HepG2 (cell line): Measurements from ENCODE around the gene EPHA4. TPM values are rescaled to one million over a fixed set of nuclear protein-coding genes. Genes with fewer than 3 reads are reported as not detected.

ENCODE experiments used
- ATAC-seq: fragments of 200-7000 bp; cut with Tn5 transposase; 3 replicates; pipeline ENCODE4 v1.9.1; 2020; ENCODE audit warnings: mild to moderate bottlenecking, moderate library complexity
- BruUV-seq: library from RNA; stranded (reverse); fragments of 400-500 nt; replicated peaks from 2 replicates; lab custom pipeline; 2021; lab: Mats Ljungman, UMichigan
- CTCF ChIA-PET: fragments of 300-600 bp; formaldehyde crosslinking; extraction: SDS; loops from one replicate; lab custom pipeline; 2021; ENCODE audit warnings: low total read pairs, inconsistent platforms, low intra/inter-chr PET ratio; lab: Yijun Ruan, JAX
- POLR2A ChIA-PET: fragments of 350-600 bp; sonication (Branson Sonifier 250); formaldehyde crosslinking; loops from one replicate; lab custom pipeline; 2020; ENCODE audit warnings: antibody characterized with exemption, inconsistent platforms; lab: Yijun Ruan, JAX
- DNase-seq: peaks from one replicate; pipeline ENCODE4 v3.0.0-alpha.2; 2015; ENCODE audit warnings: low spot score
- FAIRE-seq: peaks from 3 replicates; lab custom pipeline; 2011; peaks lifted over from hg19 to GRCh38; lab: Jason Lieb, UNC
- H2AFZ ChIP-seq: one replicate; pipeline ENCODE4 v1.6.1; 2011; ENCODE audit warnings: low read length, inconsistent platforms
- H3K27ac ChIP-seq: fragments of 300-600 bp; 3 replicates; pipeline ENCODE4 v1.8.0; 2011; ENCODE audit warnings: mixed run types, mild to moderate bottlenecking, mixed read lengths, low read length, inconsistent platforms; ENCODE audit not compliant: insufficient read depth; ENCODE audit errors: extremely low read length
- H3K27me3 ChIP-seq, 2 experiments: fragments of 200-600 bp in 1 of 2; 2 replicates in 1 of 2; 3 replicates in 1 of 2; pipeline versions ENCODE4 v1.6.0 to v1.8.0; 2011; ENCODE audit warnings: low read length in 2 of 2, mild to moderate bottlenecking in 2 of 2, moderate library complexity in 2 of 2, inconsistent platforms in 1 of 2; ENCODE audit not compliant: insufficient read depth in 2 of 2, control insufficient read depth in 1 of 2
- H3K36me3 ChIP-seq, 2 experiments: fragments of 200-600 bp in 1 of 2; replicated peaks in 1 of 2; 2 replicates in 1 of 2; 3 replicates in 1 of 2; pipeline versions ENCODE4 v1.5.1 to v1.8.0; 2011; ENCODE audit warnings: low read length in 2 of 2, inconsistent platforms in 1 of 2; ENCODE audit not compliant: insufficient read depth in 2 of 2, control insufficient read depth in 1 of 2
- H3K4me1 ChIP-seq: 2 replicates; pipeline ENCODE4 v1.5.1; 2012; ENCODE audit warnings: low read length, inconsistent platforms; ENCODE audit not compliant: insufficient read depth
- H3K4me2 ChIP-seq: 2 replicates; pipeline ENCODE4 v1.6.0; 2011; ENCODE audit warnings: low read depth, low read length, inconsistent platforms
- H3K4me3 ChIP-seq, 3 experiments: fragments of 200-600 bp in 1 of 3; sonication (generic), shearing (Covaris generic) in 1 of 3; replicated peaks in 1 of 3; 2 replicates each; pipeline ENCODE4 v1.5.1; 2011 to 2016; ENCODE audit warnings: low read length in 3 of 3, inconsistent platforms in 2 of 3, low read depth in 2 of 3, mild to moderate bottlenecking in 2 of 3, control low read depth in 1 of 3, mixed read lengths in 1 of 3; ENCODE audit not compliant: insufficient read depth in 1 of 3
- H3K79me2 ChIP-seq: one replicate; pipeline ENCODE4 v1.6.1; 2011; ENCODE audit warnings: low read length, inconsistent platforms; ENCODE audit not compliant: insufficient read depth
- H3K9ac ChIP-seq: 2 replicates; pipeline ENCODE4 v1.6.0; 2011; ENCODE audit warnings: mild to moderate bottlenecking, low read depth, low read length, inconsistent platforms; ENCODE audit not compliant: insufficient read depth
- H3K9me3 ChIP-seq: 2 replicates; pipeline ENCODE4 v1.5.1; 2012; ENCODE audit warnings: mild to moderate bottlenecking, low read length
- H4K20me1 ChIP-seq: 2 replicates; pipeline ENCODE4 v1.6.0; 2011; ENCODE audit warnings: inconsistent platforms, mild to moderate bottlenecking, low read length, moderate library complexity; ENCODE audit not compliant: insufficient read depth
- ATF5 ChIP-seq: sonication (generic); formaldehyde crosslinking; IDR thresholded peaks from 2 replicates; pipeline ENCODE4 v1.4.0; 2020; ENCODE audit warnings: mild to moderate bottlenecking, low read depth, missing genetic modification reagents
- CTCF ChIP-seq: sonication (generic); formaldehyde crosslinking; IDR thresholded peaks from 2 replicates; pipeline ENCODE4 v1.5.0; 2020; ENCODE audit warnings: mild to moderate bottlenecking, missing genetic modification reagents, moderate library complexity
- GLI4 ChIP-seq: sonication (generic); formaldehyde crosslinking; IDR thresholded peaks from 2 replicates; pipeline ENCODE4 v1.5.1; 2020; ENCODE audit warnings: missing genetic modification reagents, mild to moderate bottlenecking, moderate library complexity, borderline replicate concordance
- HNRNPUL1 ChIP-seq: fragments of 200-400 bp; formaldehyde crosslinking; IDR thresholded peaks from 2 replicates; pipeline ENCODE4 v1.6.1; 2017; ENCODE audit warnings: low read depth, mild to moderate bottlenecking, low read length, moderate library complexity
- ISX ChIP-seq: sonication (generic); formaldehyde crosslinking; conservative IDR thresholded peaks from 2 replicates; pipeline ENCODE4 v1.5.0; 2020; ENCODE audit warnings: missing genetic modification reagents
- PITX1 ChIP-seq: sonication (generic); formaldehyde crosslinking; IDR thresholded peaks from 2 replicates; pipeline ENCODE4 v1.5.1; 2020; ENCODE audit warnings: mild to moderate bottlenecking, missing genetic modification reagents
- POGZ ChIP-seq: sonication (generic); formaldehyde crosslinking; IDR thresholded peaks from 2 replicates; pipeline ENCODE4 v1.4.0; 2020; ENCODE audit warnings: mild to moderate bottlenecking, missing genetic modification reagents
- TEAD2 ChIP-seq: sonication (generic); formaldehyde crosslinking; IDR thresholded peaks from 2 replicates; pipeline ENCODE4 v1.9.0; 2021; ENCODE audit warnings: missing genetic modification reagents
- whole genome bisulfite sequencing: methylation state at CpG from one replicate; pipeline ENCODE4 v1.1.6; 2017; ENCODE audit warnings: low lambda C conversion rate; 5-methylcytosine and 5-hydroxymethylcytosine counted together
- in situ Hi-C: cut with HindIII; loops from 2 replicates; pipeline ENCODE4 v1.10.0; 2017; ENCODE audit warnings: low pct_unique_long_range_greater_than_20kb; ENCODE audit not compliant: extremely low pct_ligation_motif_present
- intact Hi-C: fragments of 100-400 bp; cut with micrococcal nuclease; formaldehyde crosslinking; loops from one replicate; pipeline ENCODE4 v1.10.0; 2022; ENCODE audit not compliant: unreplicated experiment
- polyA plus RNA-seq, 8 experiments: library from polyadenylated mRNA; depleted of rRNA in 3 of 8; stranded (reverse) in 7 of 8; unstranded in 1 of 8; fragments of >200 nt; fragmentation: Illumina TruSeq in 4 of 8; extraction: Trizol in 4 of 8; gene quantifications; 2 replicates each; pipeline versions ENCODE4 v1.2.1 to v1.2.3, GENCODE V29; 2011 to 2016; ENCODE audit warnings: low read depth in 4 of 8, missing spikeins in 1 of 8, mixed read lengths in 1 of 8; ENCODE audit not compliant: insufficient read depth in 1 of 8
- total RNA-seq, 5 experiments: library from RNA; depleted of rRNA; stranded (reverse); fragments of >200 nt; fragmentation: Illumina TruSeq; extraction: Trizol; gene quantifications; 2 replicates each; pipeline ENCODE4 v1.2.3, GENCODE V29; 2016; ENCODE audit warnings: low read depth in 1 of 5
- TF ChIP-seq, protein P1 (sequence below), 2 experiments: sonication (generic) in 1 of 2; formaldehyde crosslinking in 1 of 2; IDR thresholded peaks; 2 replicates each; pipeline versions ENCODE4 v1.5.1 to v1.6.1; 2011 to 2020; ENCODE audit warnings: borderline replicate concordance in 1 of 2, low read depth in 1 of 2, low read length in 1 of 2, mild to moderate bottlenecking in 1 of 2, missing genetic modification reagents in 1 of 2, moderate library complexity in 1 of 2
- TF ChIP-seq, protein P2 (sequence below): sonication (generic); formaldehyde crosslinking; IDR thresholded peaks from 2 replicates; pipeline ENCODE4 v1.5.1; 2020; ENCODE audit warnings: mild to moderate bottlenecking, missing genetic modification reagents, borderline replicate concordance
- TF ChIP-seq, protein P3 (sequence below): sonication (generic); formaldehyde crosslinking; IDR thresholded peaks from 2 replicates; pipeline ENCODE4 v1.4.0; 2020; ENCODE audit warnings: missing genetic modification reagents, borderline replicate concordance

The EPHA4 gene
- total and polyA plus RNA-seq, 2 of the 13 experiments (the other 11 are each of a cell fraction or from before 2014, with no cell fraction given), result not detected

DNA sequence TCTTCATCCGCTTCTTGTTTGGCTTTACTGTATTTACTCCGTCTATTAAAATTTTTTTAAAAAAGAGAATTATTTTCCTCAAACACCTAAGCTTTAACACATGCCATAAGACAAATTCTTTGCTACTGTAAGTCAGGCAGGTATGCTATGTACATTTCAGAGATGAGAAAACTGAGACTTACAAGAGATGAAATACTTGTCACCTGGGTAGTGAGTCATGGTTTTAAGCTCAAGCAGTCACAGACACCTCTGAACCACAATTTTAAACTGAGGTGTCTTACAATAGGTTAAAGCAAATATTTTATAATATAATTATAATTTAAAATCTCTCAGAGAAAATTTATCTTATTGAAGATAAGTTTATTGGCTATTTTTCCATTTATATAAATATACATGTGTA is 126.0 kb downstream of the EPHA4 start:
- Histone ChIP-seq H3K4me3 (no peak overlapping the region), H2AFZ (no peak overlapping the region), H3K4me1 (no peaks in the 10 kb centered on the region), H3K4me2 (no peak overlapping the region), H3K27me3 (0 out of 5 replicates have a peak, but pooled peaks cover 0 to 3% of the 10 kb centered on the region in 2 experiments), H3K9ac (no peak overlapping the region), H3K79me2 (no peaks in the 10 kb centered on the region), H3K36me3 (no peaks in the 10 kb centered on the region), H3K27ac (no peak overlapping the region), H4K20me1 (no peaks in the 10 kb centered on the region), H3K9me3 (no peaks in the 10 kb centered on the region)
- CTCF ChIA-PET, result no interaction called here
- POLR2A ChIA-PET, result no interaction called here
- FAIRE-seq (no peak), DNase-seq (no peak), ATAC-seq (no peak)
- WGBS, result 69% methylated on average over 2 of the region's 2 CpGs
- intact Hi-C loops (no loop called here), in situ Hi-C loops (no loop called here)
- BruUV-seq, result no TSS peak
- TF ChIP-seq PITX1 (CRISPR knock-in tag) (no peak), ATF5 (CRISPR knock-in tag) (no peak), GLI4 (CRISPR knock-in tag) (no peak), ISX (CRISPR knock-in tag) (no peak), TEAD2 (no peak), HNRNPUL1 (no peak), CTCF (CRISPR knock-in tag) (no peak), POGZ (CRISPR knock-in tag) (no peak)
- TF ChIP-seq, protein P1, sequence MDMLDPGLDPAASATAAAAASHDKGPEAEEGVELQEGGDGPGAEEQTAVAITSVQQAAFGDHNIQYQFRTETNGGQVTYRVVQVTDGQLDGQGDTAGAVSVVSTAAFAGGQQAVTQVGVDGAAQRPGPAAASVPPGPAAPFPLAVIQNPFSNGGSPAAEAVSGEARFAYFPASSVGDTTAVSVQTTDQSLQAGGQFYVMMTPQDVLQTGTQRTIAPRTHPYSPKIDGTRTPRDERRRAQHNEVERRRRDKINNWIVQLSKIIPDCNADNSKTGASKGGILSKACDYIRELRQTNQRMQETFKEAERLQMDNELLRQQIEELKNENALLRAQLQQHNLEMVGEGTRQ (IDR thresholded peaks at IDR 0.05; ENCODE audit: low read depth, low read length), result no peak
- TF ChIP-seq, protein P1 (CRISPR knock-in tag; IDR thresholded peaks at IDR 0.05; ENCODE audit: borderline replicate concordance), result no peak
- TF ChIP-seq, protein P2, sequence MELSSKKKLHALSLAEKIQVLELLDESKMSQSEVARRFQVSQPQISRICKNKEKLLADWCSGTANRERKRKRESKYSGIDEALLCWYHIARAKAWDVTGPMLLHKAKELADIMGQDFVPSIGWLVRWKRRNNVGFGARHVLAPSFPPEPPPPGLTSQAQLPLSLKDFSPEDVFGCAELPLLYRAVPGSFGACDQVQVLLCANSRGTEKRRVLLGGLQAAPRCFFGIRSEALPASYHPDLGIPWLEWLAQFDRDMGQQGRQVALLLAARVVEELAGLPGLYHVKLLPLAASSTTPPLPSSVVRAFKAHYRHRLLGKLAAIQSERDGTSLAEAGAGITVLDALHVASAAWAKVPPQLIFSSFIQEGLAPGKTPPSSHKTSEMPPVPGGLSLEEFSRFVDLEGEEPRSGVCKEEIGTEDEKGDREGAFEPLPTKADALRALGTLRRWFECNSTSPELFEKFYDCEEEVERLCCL (CRISPR knock-in tag), result no peak
- TF ChIP-seq, protein P3, sequence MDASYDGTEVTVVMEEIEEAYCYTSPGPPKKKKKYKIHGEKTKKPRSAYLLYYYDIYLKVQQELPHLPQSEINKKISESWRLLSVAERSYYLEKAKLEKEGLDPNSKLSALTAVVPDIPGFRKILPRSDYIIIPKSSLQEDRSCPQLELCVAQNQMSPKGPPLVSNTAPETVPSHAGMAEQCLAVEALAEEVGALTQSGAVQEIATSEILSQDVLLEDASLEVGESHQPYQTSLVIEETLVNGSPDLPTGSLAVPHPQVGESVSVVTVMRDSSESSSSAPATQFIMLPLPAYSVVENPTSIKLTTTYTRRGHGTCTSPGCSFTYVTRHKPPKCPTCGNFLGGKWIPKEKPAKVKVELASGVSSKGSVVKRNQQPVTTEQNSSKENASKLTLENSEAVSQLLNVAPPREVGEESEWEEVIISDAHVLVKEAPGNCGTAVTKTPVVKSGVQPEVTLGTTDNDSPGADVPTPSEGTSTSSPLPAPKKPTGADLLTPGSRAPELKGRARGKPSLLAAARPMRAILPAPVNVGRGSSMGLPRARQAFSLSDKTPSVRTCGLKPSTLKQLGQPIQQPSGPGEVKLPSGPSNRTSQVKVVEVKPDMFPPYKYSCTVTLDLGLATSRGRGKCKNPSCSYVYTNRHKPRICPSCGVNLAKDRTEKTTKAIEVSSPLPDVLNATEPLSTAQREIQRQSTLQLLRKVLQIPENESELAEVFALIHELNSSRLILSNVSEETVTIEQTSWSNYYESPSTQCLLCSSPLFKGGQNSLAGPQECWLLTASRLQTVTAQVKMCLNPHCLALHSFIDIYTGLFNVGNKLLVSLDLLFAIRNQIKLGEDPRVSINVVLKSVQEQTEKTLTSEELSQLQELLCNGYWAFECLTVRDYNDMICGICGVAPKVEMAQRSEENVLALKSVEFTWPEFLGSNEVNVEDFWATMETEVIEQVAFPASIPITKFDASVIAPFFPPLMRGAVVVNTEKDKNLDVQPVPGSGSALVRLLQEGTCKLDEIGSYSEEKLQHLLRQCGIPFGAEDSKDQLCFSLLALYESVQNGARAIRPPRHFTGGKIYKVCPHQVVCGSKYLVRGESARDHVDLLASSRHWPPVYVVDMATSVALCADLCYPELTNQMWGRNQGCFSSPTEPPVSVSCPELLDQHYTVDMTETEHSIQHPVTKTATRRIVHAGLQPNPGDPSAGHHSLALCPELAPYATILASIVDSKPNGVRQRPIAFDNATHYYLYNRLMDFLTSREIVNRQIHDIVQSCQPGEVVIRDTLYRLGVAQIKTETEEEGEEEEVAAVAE, result no peak
